GM12891 (cell line): ENCODE data around the gene GDPD1.

Source experiments
- DNase-seq: peaks from one replicate; pipeline ENCODE4 v3.0.0; 2011; ENCODE audit warnings: low spot score; ENCODE audit not compliant: insufficient read length
- FAIRE-seq: peaks from 2 replicates; lab custom pipeline; 2011; peaks lifted over from hg19 to GRCh38; lab: Jason Lieb, UNC
- PAX5 ChIP-seq: IDR thresholded peaks from 2 replicates; pipeline ENCODE4 v1.6.1; 2011; ENCODE audit warnings: low read length, moderate library complexity, mild to moderate bottlenecking; ENCODE audit not compliant: insufficient read depth, severe bottlenecking
- POLR2A ChIP-seq: IDR thresholded peaks from 2 replicates; pipeline ENCODE4 v1.6.1; 2011; ENCODE audit warnings: low read depth, low read length, control low read depth
- POLR2AphosphoS5 ChIP-seq: IDR thresholded peaks from 2 replicates; pipeline ENCODE4 v1.6.1; 2011; ENCODE audit warnings: low read depth, low read length, control low read depth
- POU2F2 ChIP-seq: IDR thresholded peaks from 2 replicates; pipeline ENCODE4 v1.6.1; 2011; ENCODE audit warnings: low read depth, mild to moderate bottlenecking, control low read depth, low read length, moderate library complexity
- SPI1 ChIP-seq: IDR thresholded peaks from 2 replicates; pipeline ENCODE4 v1.6.1; 2011; ENCODE audit warnings: low read depth, low read length, control low read depth
- TAF1 ChIP-seq: IDR thresholded peaks from 2 replicates; pipeline ENCODE4 v1.6.1; 2011; ENCODE audit warnings: low read depth, low read length, control low read depth

Gene GDPD1

GRCh38 chr17:59234631-59235030 is 14.3 kb downstream of the GDPD1 start:
- FAIRE-seq (no peak), DNase-seq (no peak)
- TF ChIP-seq POU2F2 = no peak
- no peak for TF ChIP-seq POLR2A
- TF ChIP-seq TAF1 = no peak
- TF ChIP-seq PAX5 = no peak
- TF ChIP-seq SPI1 = no peak
- TF ChIP-seq POLR2AphosphoS5 = no peak

GRCh38 chr17:59238906-59239305 is 18.6 kb downstream of the GDPD1 start:
- TF ChIP-seq POLR2A = no peak
- no peak for TF ChIP-seq PAX5
- TF ChIP-seq TAF1 = no peak
- no peak for TF ChIP-seq POU2F2
- TF ChIP-seq SPI1 = no peak
- no peak for TF ChIP-seq POLR2AphosphoS5
- DNase-seq (no peak), FAIRE-seq (no peak)

- TF ChIP-seq POLR2AphosphoS5 = no peak
- TF ChIP-seq POLR2A = no peak
- TF ChIP-seq SPI1 = no peak
- TF ChIP-seq POU2F2 = no peak
- TF ChIP-seq TAF1 = no peak
- no peak for TF ChIP-seq PAX5
- DNase-seq = no peak
- FAIRE-seq = no peak
Observed at GRCh38 chr17:59244081-59244480, 23.8 kb downstream of the GDPD1 start.

GRCh38 chr17:59254742-59255141 is 34.4 kb downstream of the GDPD1 start:
- no peak for TF ChIP-seq PAX5
- no peak for DNase-seq
- no peak for FAIRE-seq

GRCh38 chr17:59257101-59257500 is 36.8 kb downstream of the GDPD1 start:
- DNase-seq (no peak), FAIRE-seq (no peak)
- TF ChIP-seq POU2F2 (no peak), POLR2AphosphoS5 (no peak), PAX5 (no peak), SPI1 (no peak), POLR2A (no peak), TAF1 (no peak)

- DNase-seq (no peak), FAIRE-seq (no peak)
- TF ChIP-seq TAF1 = no peak
- TF ChIP-seq PAX5 = no peak
- no peak for TF ChIP-seq POLR2A
- TF ChIP-seq POLR2AphosphoS5 = no peak
- TF ChIP-seq SPI1 = no peak
- TF ChIP-seq POU2F2 = no peak
Observed at GRCh38 chr17:59260722-59261121, 40.4 kb downstream of the GDPD1 start.

- DNase-seq (no peak), FAIRE-seq (no peak)
- TF ChIP-seq POLR2AphosphoS5 (no peak), TAF1 (no peak), POLR2A (no peak), SPI1 (no peak), PAX5 (no peak), POU2F2 (no peak)
Observed at GRCh38 chr17:59266745-59267144, 46.4 kb downstream of the GDPD1 start.

GRCh38 chr17:59267776-59268175 is 47.5 kb downstream of the GDPD1 start:
- FAIRE-seq = no peak
- DNase-seq = no peak
- no peak for TF ChIP-seq TAF1
- TF ChIP-seq POLR2A = no peak
- TF ChIP-seq SPI1 = no peak
- TF ChIP-seq POLR2AphosphoS5 = no peak
- TF ChIP-seq POU2F2 = no peak
- no peak for TF ChIP-seq PAX5

- no peak for DNase-seq
- no peak for FAIRE-seq
- TF ChIP-seq POLR2AphosphoS5 (no peak), TAF1 (no peak), POLR2A (no peak), PAX5 (no peak), POU2F2 (no peak), SPI1 (no peak)
Observed at GRCh38 chr17:59275618-59276017, 55.3 kb downstream of the GDPD1 start.

- DNase-seq = peak; percentile 39
- TF ChIP-seq POLR2AphosphoS5 (no peak), POU2F2 (no peak), SPI1 (0 out of 2 replicates have a peak, but pooled peaks have one; percentile 9), POLR2A (no peak), PAX5 (no peak), TAF1 (no peak)
- FAIRE-seq = peak; percentile 91
Observed at GRCh38 chr17:59277031-59277430, 56.7 kb downstream of the GDPD1 start.

- DNase-seq = no peak
- TF ChIP-seq SPI1 (no peak), POU2F2 (no peak), POLR2AphosphoS5 (no peak), POLR2A (no peak), TAF1 (no peak), PAX5 (no peak)
- FAIRE-seq = no peak
Observed at GRCh38 chr17:59278406-59278805, 58.1 kb downstream of the GDPD1 start.
